HG02678 (cell line): ENCODE data around the gene MME.

Experiments used
- ATAC-seq: cut with Tn5 transposase; IDR thresholded peaks from one replicate; pipeline ENCODE4 v1.9.1; 2021; ENCODE audit warnings: mild to moderate bottlenecking, moderate library complexity; ENCODE audit not compliant: unreplicated experiment

MME gene

DNA sequence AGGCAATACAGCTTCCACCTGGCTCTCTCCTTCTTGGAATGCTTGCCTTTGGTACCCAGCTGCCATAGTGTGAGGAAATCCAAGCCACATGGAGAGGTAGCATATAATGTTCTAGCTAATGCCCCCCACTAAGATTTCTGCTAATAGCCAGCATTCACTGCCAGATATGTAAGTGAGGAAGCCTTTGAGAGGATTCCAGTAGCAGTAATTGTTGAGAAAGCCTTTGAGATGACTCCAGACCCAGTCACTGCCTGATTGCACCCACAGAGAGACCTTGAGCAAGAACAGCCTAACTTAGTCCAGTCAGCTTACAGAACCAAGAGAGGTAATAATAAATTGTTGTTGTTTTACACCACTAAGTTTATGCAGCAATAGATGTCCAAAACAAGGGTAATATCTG, 150.3 kb downstream of the MME start:
- ATAC-seq, result no peak

- peak; percentile 49 for ATAC-seq
Measured at GRCh38 chr3:155231792-155232191, 151.7 kb downstream of the MME start.

DNA sequence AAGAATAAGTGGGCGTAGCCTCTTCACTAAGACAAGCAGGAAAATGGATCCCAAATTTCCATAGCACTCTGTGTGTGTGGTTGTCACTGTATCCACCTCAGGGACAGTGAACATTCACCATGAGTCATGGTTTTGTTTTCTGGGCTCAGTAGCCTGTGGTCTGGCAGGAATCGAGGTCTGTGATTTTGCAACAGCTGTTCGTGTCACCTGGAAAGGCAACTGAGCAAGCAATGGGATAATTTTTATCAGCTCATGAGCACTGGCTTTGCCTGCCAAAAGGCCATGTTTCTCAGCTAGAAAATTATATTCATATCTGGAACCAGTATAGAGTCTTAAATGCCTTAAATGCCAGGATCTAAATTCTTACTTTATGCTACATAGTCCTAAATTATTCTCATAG, 152.5 kb downstream of the MME start:
- ATAC-seq, result no peak

- ATAC-seq, result no peak
Measured at GRCh38 chr3:155233213-155233612, 153.1 kb downstream of the MME start.
